Epithelial cell of esophagus (primary cell): ENCODE data around the gene SNRNP40.

ENCODE experiments used
- DNase-seq: peaks from one replicate; pipeline ENCODE4 v3.0.0; 2010; ENCODE audit warnings: low read depth
- H3K4me3 ChIP-seq: 2 replicates; pipeline ENCODE4 v1.5.1; 2011; ENCODE audit warnings: mild to moderate bottlenecking, low read length, control low read depth
- TF ChIP-seq, protein P1 (sequence below): IDR thresholded peaks from 2 replicates; pipeline ENCODE4 v1.5.1; 2011; ENCODE audit warnings: low read depth, mild to moderate bottlenecking, low read length, control low read depth, inconsistent platforms; ENCODE audit not compliant: insufficient read depth; ENCODE audit errors: missing control alignments

Gene SNRNP40

DNA sequence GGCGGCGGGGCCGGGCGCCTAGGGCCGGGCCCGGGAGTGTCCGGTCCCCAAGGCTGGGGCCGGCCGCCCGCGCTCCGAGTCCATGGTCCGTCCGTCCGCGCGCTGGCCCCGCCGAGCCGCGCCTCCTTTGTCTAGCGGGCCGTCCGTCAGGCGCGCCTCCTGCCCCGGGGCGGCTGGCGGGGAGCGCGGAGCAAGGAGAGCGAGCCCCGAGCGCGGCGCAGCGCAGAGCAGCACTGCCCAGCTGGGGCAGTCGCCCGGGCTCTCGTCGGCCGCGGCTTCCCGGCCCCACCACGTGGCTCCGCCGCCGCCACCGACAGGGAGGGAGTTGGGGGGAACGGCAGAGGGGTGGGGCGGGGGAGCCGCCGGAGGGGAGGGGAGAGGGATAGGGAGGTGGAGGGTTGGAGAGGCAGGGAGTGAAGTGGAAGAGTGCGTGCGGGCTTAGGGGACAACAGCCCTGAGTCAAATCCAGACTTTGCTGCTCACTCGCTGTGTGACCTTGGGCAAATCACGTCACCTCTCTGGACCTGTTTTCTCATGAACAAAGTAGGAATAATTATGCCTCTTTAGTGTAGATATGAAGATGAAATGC, 56.8 kb downstream of the SNRNP40 start, which contains the start of gene NKAIN1:
Gene NKAIN1 (minus strand): TSS at position 235 of the 589 bp plus-strand sequence. CDS start 340 bp downstream, outside the sequence.
- TF ChIP-seq, protein P1, sequence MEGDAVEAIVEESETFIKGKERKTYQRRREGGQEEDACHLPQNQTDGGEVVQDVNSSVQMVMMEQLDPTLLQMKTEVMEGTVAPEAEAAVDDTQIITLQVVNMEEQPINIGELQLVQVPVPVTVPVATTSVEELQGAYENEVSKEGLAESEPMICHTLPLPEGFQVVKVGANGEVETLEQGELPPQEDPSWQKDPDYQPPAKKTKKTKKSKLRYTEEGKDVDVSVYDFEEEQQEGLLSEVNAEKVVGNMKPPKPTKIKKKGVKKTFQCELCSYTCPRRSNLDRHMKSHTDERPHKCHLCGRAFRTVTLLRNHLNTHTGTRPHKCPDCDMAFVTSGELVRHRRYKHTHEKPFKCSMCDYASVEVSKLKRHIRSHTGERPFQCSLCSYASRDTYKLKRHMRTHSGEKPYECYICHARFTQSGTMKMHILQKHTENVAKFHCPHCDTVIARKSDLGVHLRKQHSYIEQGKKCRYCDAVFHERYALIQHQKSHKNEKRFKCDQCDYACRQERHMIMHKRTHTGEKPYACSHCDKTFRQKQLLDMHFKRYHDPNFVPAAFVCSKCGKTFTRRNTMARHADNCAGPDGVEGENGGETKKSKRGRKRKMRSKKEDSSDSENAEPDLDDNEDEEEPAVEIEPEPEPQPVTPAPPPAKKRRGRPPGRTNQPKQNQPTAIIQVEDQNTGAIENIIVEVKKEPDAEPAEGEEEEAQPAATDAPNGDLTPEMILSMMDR: no peak
- H3K4me3 ChIP-seq: peak within 1 kb of the TSS; percentile 8
- DNase-seq: peak; percentile 38

DNA sequence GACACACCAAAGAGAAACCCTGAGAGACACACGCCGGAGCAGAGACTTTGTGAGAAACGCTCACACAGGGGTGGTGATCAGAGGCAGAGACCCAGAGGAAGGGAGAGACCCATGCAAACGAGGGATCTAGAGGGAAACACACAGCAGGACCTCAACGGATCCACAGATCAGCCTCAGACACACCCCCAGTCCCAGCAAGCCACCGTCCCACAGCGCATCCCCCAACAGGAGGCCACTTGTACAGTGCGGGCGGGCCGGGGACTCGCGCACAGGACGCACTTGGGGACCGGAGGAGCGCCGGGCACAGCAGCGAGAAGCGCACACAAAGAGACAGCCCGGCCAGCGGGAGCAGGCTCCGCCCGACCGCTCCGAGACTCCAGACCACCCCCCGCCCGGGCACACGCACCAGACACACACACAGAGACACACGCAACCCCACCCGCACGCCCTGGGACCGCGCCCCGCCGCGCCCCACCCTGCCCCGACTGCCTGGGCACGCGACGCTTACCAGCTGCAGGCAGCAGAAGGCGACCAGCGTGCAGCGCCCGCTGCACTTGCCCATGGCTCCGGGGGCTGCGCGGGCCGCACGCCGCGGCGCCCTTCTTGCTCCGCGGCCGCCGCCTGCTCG, 57.5 kb downstream of the SNRNP40 start:
- H3K4me3 ChIP-seq: peak overlapping the region; percentile 8
- peak; percentile 19 for DNase-seq
- TF ChIP-seq, protein P1: no peak

DNA sequence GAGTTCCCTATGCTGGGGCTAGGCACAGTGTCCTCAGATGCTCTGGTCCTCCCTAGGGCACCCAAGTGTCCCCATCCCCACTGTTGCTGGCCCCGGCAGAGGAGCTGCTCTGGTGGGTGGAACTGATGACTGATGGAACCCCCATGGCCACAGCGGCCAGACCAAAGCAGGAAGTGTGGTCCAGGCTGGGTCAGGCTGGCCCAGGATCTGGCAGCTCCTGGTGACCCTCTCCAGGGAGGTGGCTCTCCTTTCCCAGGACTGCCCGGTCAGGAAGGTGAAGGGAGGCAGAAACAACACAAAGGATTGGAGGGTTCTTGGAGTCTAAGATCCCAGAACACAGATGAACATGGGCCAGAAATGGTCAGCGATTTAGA, 58.0 kb downstream of the SNRNP40 start:
- no peak overlapping the region for H3K4me3 ChIP-seq
- TF ChIP-seq, protein P1: no peak
- DNase-seq: no peak

DNA sequence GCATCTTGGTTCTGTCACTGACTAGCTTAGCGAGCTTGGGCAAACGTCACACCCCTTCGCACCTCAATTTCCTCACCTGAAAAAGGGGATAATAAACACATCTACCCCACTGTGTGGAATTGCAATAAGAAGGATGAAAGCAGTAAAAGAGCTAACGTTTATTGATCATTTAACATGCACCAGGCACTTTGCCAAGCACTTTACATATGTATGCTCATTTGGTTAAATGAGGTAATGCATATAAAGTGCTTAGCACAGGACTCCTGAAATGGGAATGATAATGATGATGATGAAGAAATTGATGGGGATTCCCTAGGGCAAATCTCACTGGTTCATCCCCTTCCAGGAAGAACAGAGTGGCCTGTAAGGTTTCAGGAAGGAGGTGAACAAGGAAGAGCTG, 61.7 kb downstream of the SNRNP40 start:
- no peak for DNase-seq
- TF ChIP-seq, protein P1: no peak

DNA sequence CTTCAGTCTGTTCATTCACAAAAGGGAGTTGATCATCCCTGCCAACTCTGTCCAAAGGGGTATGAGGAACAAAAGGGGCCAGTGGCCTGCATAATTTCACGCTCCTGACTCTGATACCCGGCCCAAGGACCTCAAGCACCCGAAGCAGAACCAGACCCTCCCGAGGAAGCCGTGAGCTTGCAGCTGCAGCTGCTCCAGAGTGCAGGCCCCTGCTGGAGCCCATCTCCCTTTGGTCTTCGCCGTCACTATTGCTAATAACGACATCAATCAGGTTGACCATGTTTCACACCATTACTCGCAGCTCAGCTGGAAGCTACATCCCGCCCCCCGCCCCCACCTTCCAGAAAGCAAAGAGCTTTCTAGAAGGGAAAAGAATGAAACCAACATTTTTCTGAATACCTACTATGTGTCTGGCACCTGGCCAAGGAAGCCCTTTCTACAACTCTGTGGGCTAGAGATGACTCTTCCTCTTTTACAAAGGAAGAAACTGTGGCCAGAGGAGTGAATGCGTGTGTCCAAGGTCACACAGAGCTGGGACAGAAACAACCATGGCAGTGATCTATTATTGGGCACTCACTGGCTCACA, 62.4 kb downstream of the SNRNP40 start:
- no peak overlapping the region for H3K4me3 ChIP-seq
- no peak for DNase-seq
- TF ChIP-seq, protein P1: no peak

More for the DNA sequence above, 61.7 kb downstream of the SNRNP40 start:
- H3K4me3 ChIP-seq: no peak overlapping the region

DNA sequence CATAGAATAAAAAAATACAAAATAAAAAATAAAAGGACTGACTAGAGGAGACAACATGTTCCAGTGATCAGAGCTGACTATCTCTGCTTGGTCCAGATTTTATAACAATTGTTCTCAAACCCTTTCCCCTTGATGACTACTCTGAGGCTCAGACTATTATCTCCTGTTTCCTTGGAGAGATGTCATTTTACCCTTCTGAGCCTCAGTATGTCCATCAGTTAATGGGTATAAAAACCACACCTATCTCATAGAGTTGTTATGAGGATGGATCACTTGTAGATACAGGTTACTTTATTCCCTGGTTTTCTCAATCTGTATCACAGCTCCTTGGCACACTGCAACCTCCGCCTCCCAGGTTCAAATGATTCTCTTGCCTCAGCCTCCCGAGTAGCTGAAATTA, 63.9 kb downstream of the SNRNP40 start:
- TF ChIP-seq, protein P1: no peak
- no peak for DNase-seq
- H3K4me3 ChIP-seq: no peak overlapping the region

DNA sequence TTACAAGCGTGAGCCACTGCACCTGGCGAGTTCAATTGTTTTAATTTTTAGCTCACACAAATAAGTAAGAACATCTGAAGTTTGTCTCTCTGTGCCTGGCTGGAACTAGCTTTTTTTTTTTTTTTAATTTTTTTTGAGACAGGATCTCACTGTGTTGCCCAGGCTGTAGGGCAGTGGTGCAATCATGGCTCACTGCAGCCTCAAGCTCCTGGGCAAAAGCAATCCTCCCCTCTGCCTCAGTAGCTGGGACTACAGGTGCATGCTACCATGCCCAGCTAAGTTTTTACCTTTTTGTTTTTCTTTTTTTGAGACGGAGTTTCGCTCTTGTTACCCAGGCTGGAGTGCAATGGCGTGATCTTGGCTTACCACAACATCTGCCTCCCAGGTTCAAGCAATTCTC, 64.8 kb downstream of the SNRNP40 start:
- no peak overlapping the region for H3K4me3 ChIP-seq
- TF ChIP-seq, protein P1: no peak
- DNase-seq: no peak
